Astrocyte (in vitro differentiated cells and primary cell): ENCODE data around the gene CDHR2. TPM values are rescaled to one million over a fixed set of nuclear protein-coding genes. Genes with fewer than 3 reads are reported as not detected.
A peak's percentile ranks its signal among the peaks of the same experiment; 100 is the strongest.

Experiments
- DNase-seq: peaks from one replicate; pipeline ENCODE4 v3.0.0-alpha.2; 2010; ENCODE audit warnings: low read depth
- FAIRE-seq: peaks from 2 replicates; lab custom pipeline; 2011; peaks lifted over from hg19 to GRCh38; lab: Jason Lieb, UNC
- H2AFZ ChIP-seq: 2 replicates; pipeline ENCODE4 v1.6.0; 2012; ENCODE audit warnings: low read depth, low read length, inconsistent platforms
- H3K27ac ChIP-seq: 2 replicates; pipeline ENCODE4 v1.5.1; 2011; ENCODE audit warnings: low read depth, low read length, inconsistent platforms
- H3K27me3 ChIP-seq: 2 replicates; pipeline ENCODE4 v1.6.0; 2011; ENCODE audit warnings: low read length, inconsistent platforms; ENCODE audit not compliant: insufficient read depth
- H3K36me3 ChIP-seq: 2 replicates; pipeline ENCODE4 v1.5.1; 2011; ENCODE audit warnings: low read length, inconsistent platforms; ENCODE audit not compliant: insufficient read depth
- H3K4me1 ChIP-seq: 2 replicates; pipeline ENCODE4 v1.5.1; 2011; ENCODE audit warnings: low read length, inconsistent platforms; ENCODE audit not compliant: insufficient read depth
- H3K4me2 ChIP-seq: 2 replicates; pipeline ENCODE4 v1.6.0; 2012; ENCODE audit warnings: low read length, inconsistent platforms
- H3K4me3 ChIP-seq: 2 replicates; pipeline ENCODE4 v1.5.1; 2011; ENCODE audit warnings: low read depth, mild to moderate bottlenecking, low read length, inconsistent platforms; ENCODE audit not compliant: insufficient read depth
- H3K79me2 ChIP-seq: 2 replicates; pipeline ENCODE4 v1.6.0; 2012; ENCODE audit warnings: mild to moderate bottlenecking, low read length, inconsistent platforms; ENCODE audit not compliant: insufficient read depth
- H3K9ac ChIP-seq: 2 replicates; pipeline ENCODE4 v1.6.0; 2012; ENCODE audit warnings: mild to moderate bottlenecking, low read length, inconsistent platforms
- H3K9me3 ChIP-seq: 2 replicates; pipeline ENCODE4 v1.5.1; 2012; ENCODE audit warnings: low read depth, mild to moderate bottlenecking, low read length, inconsistent platforms; ENCODE audit not compliant: insufficient read depth
- H4K20me1 ChIP-seq: 2 replicates; pipeline ENCODE4 v1.6.0; 2012; ENCODE audit warnings: low read length, inconsistent platforms; ENCODE audit not compliant: insufficient read depth
- H3K27ac Mint-ChIP-seq: one replicate; pipeline ENCODE4 v1.8.0; 2021; ENCODE audit warnings: mild to moderate bottlenecking, mixed read lengths; ENCODE audit not compliant: unreplicated experiment
- H3K27me3 Mint-ChIP-seq: one replicate; pipeline ENCODE4 v1.8.0; 2021; ENCODE audit warnings: low read depth, mixed read lengths; ENCODE audit not compliant: unreplicated experiment
- H3K36me3 Mint-ChIP-seq: one replicate; pipeline ENCODE4 v1.8.0; 2021; ENCODE audit warnings: low read depth, mixed read lengths; ENCODE audit not compliant: unreplicated experiment
- H3K4me1 Mint-ChIP-seq: one replicate; pipeline ENCODE4 v1.8.0; 2021; ENCODE audit warnings: low read depth, mixed read lengths; ENCODE audit not compliant: unreplicated experiment
- H3K4me3 Mint-ChIP-seq: one replicate; pipeline ENCODE4 v1.8.0; 2021; ENCODE audit warnings: mild to moderate bottlenecking, moderate library complexity, mixed read lengths; ENCODE audit not compliant: unreplicated experiment
- H3K9me3 Mint-ChIP-seq: one replicate; pipeline ENCODE4 v1.8.0; 2021; ENCODE audit warnings: mild to moderate bottlenecking, mixed read lengths; ENCODE audit not compliant: unreplicated experiment
- EZH2 ChIP-seq: IDR thresholded peaks from 2 replicates; pipeline ENCODE4 v1.6.1; 2012; ENCODE audit warnings: mild to moderate bottlenecking, low read length, inconsistent platforms; ENCODE audit not compliant: insufficient read depth
- total RNA-seq: library from RNA; stranded (reverse); gene quantifications from 2 replicates; pipeline ENCODE4 v1.2.1, GENCODE V29; 2021
- TF ChIP-seq, protein P1 (sequence below): IDR thresholded peaks from 2 replicates; pipeline ENCODE4 v1.5.1; 2011; ENCODE audit warnings: low read depth, mild to moderate bottlenecking, inconsistent platforms, low read length, moderate library complexity; ENCODE audit not compliant: insufficient read depth

Gene CDHR2
- total RNA-seq, 1 donor from 2014 or later: 0.43 TPM

DNA sequence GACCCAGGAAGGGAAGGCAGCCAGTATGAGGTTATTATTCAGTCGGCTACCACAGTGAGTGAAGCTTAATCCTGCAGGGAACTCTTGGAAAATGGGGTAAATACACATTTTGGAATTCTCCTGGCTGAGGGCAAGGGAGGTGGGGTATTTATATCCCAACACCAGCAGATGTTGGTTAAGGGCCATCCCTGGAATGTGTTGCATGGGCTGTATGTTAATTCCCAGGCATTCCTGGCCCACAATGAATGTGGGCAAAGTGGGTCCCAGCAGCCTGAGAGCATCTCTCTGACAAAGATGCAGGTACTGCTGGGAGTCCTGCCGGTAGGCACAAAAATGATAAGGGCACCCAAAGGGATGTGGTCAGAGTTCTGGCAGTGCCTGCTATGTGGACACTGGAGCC, 63.7 kb downstream of the CDHR2 start:
- Histone ChIP-seq H3K27me3 (no peaks in the 10 kb centered on the region), H4K20me1 (peaks cover 15% of the 10 kb centered on the region), H3K9ac (no peak overlapping the region), H3K4me2 (no peak overlapping the region), H3K4me3 (no peak overlapping the region), H3K4me1 (peaks cover 31% of the 10 kb centered on the region), H3K27ac (no peak overlapping the region), H3K9me3 (no peaks in the 10 kb centered on the region), H2AFZ (no peak overlapping the region), H3K36me3 (no peaks in the 10 kb centered on the region), H3K79me2 (peaks cover 9% of the 10 kb centered on the region)
- Mint-ChIP-seq H3K9me3 (no peaks in the 10 kb centered on the region), H3K4me3 (no peak overlapping the region), H3K27ac (no peak overlapping the region), H3K36me3 (no peaks in the 10 kb centered on the region), H3K4me1 (peaks cover 45% of the 10 kb centered on the region), H3K27me3 (peaks cover 12% of the 10 kb centered on the region)
- TF ChIP-seq, protein P1, sequence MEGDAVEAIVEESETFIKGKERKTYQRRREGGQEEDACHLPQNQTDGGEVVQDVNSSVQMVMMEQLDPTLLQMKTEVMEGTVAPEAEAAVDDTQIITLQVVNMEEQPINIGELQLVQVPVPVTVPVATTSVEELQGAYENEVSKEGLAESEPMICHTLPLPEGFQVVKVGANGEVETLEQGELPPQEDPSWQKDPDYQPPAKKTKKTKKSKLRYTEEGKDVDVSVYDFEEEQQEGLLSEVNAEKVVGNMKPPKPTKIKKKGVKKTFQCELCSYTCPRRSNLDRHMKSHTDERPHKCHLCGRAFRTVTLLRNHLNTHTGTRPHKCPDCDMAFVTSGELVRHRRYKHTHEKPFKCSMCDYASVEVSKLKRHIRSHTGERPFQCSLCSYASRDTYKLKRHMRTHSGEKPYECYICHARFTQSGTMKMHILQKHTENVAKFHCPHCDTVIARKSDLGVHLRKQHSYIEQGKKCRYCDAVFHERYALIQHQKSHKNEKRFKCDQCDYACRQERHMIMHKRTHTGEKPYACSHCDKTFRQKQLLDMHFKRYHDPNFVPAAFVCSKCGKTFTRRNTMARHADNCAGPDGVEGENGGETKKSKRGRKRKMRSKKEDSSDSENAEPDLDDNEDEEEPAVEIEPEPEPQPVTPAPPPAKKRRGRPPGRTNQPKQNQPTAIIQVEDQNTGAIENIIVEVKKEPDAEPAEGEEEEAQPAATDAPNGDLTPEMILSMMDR: no peak
- TF ChIP-seq EZH2: no peak
- FAIRE-seq: no peak
- DNase-seq: no peak

DNA sequence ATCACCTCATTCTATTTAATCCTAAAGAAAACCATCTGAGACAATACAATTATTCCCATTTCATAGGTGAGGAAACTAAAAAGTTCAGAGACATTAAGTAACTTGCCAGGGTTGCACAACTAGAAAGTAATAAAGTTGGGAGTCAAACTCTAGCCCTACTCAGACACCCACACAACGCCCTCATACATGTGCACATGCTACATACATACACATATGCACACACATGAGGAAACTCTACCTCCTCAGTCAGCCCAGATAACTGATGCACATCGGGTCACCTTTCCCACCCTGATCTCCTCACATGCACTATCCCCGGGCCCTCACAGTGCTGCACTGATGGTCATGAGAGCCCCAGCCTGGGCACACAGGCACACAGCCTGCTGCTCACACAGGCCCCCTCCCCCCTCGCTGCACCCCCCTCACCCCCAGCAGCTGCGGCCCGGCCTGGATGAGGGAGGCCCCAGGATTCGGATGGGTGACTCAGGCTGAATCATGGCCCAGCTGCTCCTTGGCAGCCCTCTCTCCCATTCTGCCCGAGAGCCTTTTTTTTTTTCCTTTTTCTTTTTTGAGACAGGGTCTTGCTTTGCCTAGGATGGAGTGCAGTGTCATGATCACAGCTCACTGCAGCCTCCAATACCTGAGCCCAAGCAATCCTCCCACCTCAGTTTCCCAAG, 65.8 kb downstream of the CDHR2 start:
- no peak overlapping the region for H3K27ac ChIP-seq
- no peak overlapping the region for H3K4me3 ChIP-seq
- no peaks in the 10 kb centered on the region for H3K9me3 ChIP-seq
- H3K4me3 Mint-ChIP-seq: peak overlapping the region; percentile 13
- peaks cover 43% of the 10 kb centered on the region for H3K4me1 Mint-ChIP-seq
- H3K36me3 ChIP-seq: no peaks in the 10 kb centered on the region
- peaks cover 37% of the 10 kb centered on the region for H3K4me1 ChIP-seq
- H3K27me3 ChIP-seq: peaks cover 5% of the 10 kb centered on the region
- H3K79me2 ChIP-seq: no peaks in the 10 kb centered on the region
- peak overlapping the region; percentile 72 for H3K4me2 ChIP-seq
- no peaks in the 10 kb centered on the region for H4K20me1 ChIP-seq
- H3K27me3 Mint-ChIP-seq: peaks cover 10% of the 10 kb centered on the region
- FAIRE-seq (no peak), DNase-seq (peak; percentile 59)
- H3K9me3 Mint-ChIP-seq: no peaks in the 10 kb centered on the region
- no peak overlapping the region for H2AFZ ChIP-seq
- H3K9ac ChIP-seq: no peak overlapping the region
- TF ChIP-seq, protein P1: no peak
- no peak for TF ChIP-seq EZH2
- no peaks in the 10 kb centered on the region for H3K36me3 Mint-ChIP-seq
- H3K27ac Mint-ChIP-seq: no peak overlapping the region

DNA sequence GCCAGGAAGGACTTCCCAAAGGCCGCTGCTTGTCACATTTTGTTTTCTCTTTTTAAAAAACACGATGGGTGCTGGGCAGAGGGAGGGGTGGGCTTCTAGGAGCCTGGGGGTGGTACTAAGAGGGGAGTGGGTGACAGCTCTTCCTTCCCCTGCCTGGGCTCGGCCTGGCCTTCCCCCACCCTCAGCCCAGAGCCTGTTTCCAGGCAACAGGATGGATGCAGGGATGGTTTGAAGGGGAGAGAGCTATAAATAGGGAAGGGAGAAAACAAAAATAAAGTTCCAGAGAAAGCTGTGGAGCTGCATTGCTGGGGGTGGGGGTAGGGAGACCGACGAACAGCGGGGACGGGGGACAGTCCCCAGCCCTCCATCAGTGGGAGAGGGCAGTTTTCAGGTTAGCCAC, 67.4 kb downstream of the CDHR2 start:
- no peak for FAIRE-seq

More for the DNA sequence above, 67.4 kb downstream of the CDHR2 start:
- no peak overlapping the region for H3K4me3 ChIP-seq
- Mint-ChIP-seq H3K36me3 (no peaks in the 10 kb centered on the region), H3K27me3 (peaks cover 16% of the 10 kb centered on the region), H3K9me3 (peaks cover 4% of the 10 kb centered on the region), H3K4me3 (no peak overlapping the region), H3K27ac (no peak overlapping the region), H3K4me1 (peaks cover 51% of the 10 kb centered on the region)
- no peaks in the 10 kb centered on the region for H4K20me1 ChIP-seq
- H3K9ac ChIP-seq: no peak overlapping the region
- H3K27me3 ChIP-seq: peaks cover 14% of the 10 kb centered on the region
- H3K4me2 ChIP-seq: no peak overlapping the region
- no peaks in the 10 kb centered on the region for H3K79me2 ChIP-seq
- H3K36me3 ChIP-seq: no peaks in the 10 kb centered on the region
- DNase-seq: no peak
- peaks cover 50% of the 10 kb centered on the region for H3K4me1 ChIP-seq
- H3K9me3 ChIP-seq: no peaks in the 10 kb centered on the region
- TF ChIP-seq, protein P1: no peak
- no peak for TF ChIP-seq EZH2
- H3K27ac ChIP-seq: no peak overlapping the region
- no peak overlapping the region for H2AFZ ChIP-seq
